Measurements from ENCODE around the gene PFDN2.

PFDN2 gene

DNA sequence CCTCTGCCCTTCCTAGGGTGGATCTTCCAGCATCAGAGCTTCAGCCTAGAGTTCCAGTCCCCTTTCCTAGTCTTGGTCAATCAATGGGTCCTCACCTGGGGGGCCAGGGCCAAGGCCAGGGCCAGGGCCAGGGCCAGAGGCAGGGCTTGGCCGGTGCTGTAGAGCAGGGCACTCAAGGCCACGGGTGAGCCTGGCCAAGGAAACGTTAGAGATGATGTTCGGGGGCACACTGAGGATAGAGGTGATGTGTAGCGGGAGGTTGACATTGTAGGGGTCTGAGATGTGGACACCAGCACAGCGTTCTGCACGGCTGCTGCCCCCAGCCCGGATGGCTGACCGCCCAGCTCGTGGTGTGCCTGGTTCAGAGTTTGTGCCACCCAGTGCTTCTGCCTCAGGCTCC, 66.6 kb downstream of the PFDN2 start:
- no peak for DNase-seq (ENCODE audit: low read depth in 2 of 2)

Data from stimulated activated CD4-positive, alpha-beta T cell treated with anti-CD3 and anti-CD28 coated beads, Interleukin-4, amount 100 ng/mL, for 48 hours (primary cell).